ENCODE data around the gene CPAMD8.

GRCh38 chr19:17049711-17050280 lies 23.2 kb upstream of the CPAMD8 start:
- TF ChIP-seq CTCF (IDR thresholded peaks at IDR 0.05; ENCODE audit: poor library complexity) (no peak), EZH2 (IDR thresholded peaks at IDR 0.05; ENCODE audit: borderline replicate concordance) (no peak)
